Measurements from ENCODE around the gene MITF. TPM values are rescaled to one million over a fixed set of nuclear protein-coding genes. Genes with fewer than 3 reads are reported as not detected.
A peak's percentile ranks its signal among the peaks of the same experiment; 100 is the strongest.

Gene MITF
- polyA plus RNA-seq, 1 of the 3 experiments (the other 2 are of a cell fraction): 1.7 TPM

- no peak overlapping the region for H3K27ac ChIP-seq (ENCODE audit: low read depth in 2 of 2, low read length in 1 of 2)
- H3K9me2 ChIP-seq: no peaks in the 10 kb centered on the region
- no peak overlapping the region for H2AFZ ChIP-seq (ENCODE audit: low read depth)
- no peak for TF ChIP-seq ZBTB33 (IDR thresholded peaks at IDR 0.05; ENCODE audit: borderline replicate concordance, low read depth)
- TF ChIP-seq TAF1 (IDR thresholded peaks at IDR 0.05; ENCODE audit: borderline replicate concordance, low read depth, low read length): no peak
- no peak for TF ChIP-seq CTCF (IDR thresholded peaks at IDR 0.05)
- TF ChIP-seq EZH2phosphoT487 (IDR thresholded peaks at IDR 0.05; ENCODE audit: borderline replicate concordance, low read depth): no peak
- TF ChIP-seq FOXM1 (IDR thresholded peaks at IDR 0.05; ENCODE audit: low read depth): no peak
- no peak for TF ChIP-seq JUND (IDR thresholded peaks at IDR 0.05)
- H3F3A ChIP-seq (replicated peaks; ENCODE audit: insufficient read depth): peaks cover 4% of the 10 kb centered on the region
- no peaks in the 10 kb centered on the region for H3K36me3 ChIP-seq (replicated peaks in 1 of 2; ENCODE audit: control insufficient read depth in 1 of 2, insufficient read depth in 2 of 2, low read length in 1 of 2)
- ChIA-PET CTCF (no interaction called here), POLR2A (no interaction called here)
- H3K4me3 ChIP-seq (ENCODE audit: low read depth in 2 of 2, low read length in 1 of 2): no peak overlapping the region
- DNase-seq: no peak
- H3K4me1 ChIP-seq (ENCODE audit: control insufficient read depth in 1 of 2, insufficient read depth in 2 of 2, low read depth in 1 of 2, low read length in 1 of 2): no peaks in the 10 kb centered on the region; a peak in 2 of 4 replicates
- H3K27me3 ChIP-seq (ENCODE audit: insufficient read depth): no peaks in the 10 kb centered on the region
- H4K20me1 ChIP-seq (ENCODE audit: insufficient read depth): no peaks in the 10 kb centered on the region
- no peaks in the 10 kb centered on the region for H3K79me2 ChIP-seq (ENCODE audit: insufficient read depth)
- H3K4me2 ChIP-seq: no peak overlapping the region
- WGBS (ENCODE audit: low lambda C conversion rate): 93% methylated on average over 3 of the region's 3 CpGs
- H3K9me3 ChIP-seq: no peaks in the 10 kb centered on the region
- no peak overlapping the region for H3K9ac ChIP-seq
Observed at GRCh38 chr3:69888943-69889315, 149.7 kb downstream of the MITF start.

- CTCF ChIA-PET: no interaction called here
- POLR2A ChIA-PET: no interaction called here
- no peak overlapping the region for H3K27ac ChIP-seq (ENCODE audit: low read depth in 2 of 2, low read length in 1 of 2)
- H3K4me2 ChIP-seq: no peak overlapping the region
- no peaks in the 10 kb centered on the region for H4K20me1 ChIP-seq (ENCODE audit: insufficient read depth)
- H3K9me2 ChIP-seq: no peaks in the 10 kb centered on the region
- H3K36me3 ChIP-seq (replicated peaks in 1 of 2; ENCODE audit: control insufficient read depth in 1 of 2, insufficient read depth in 2 of 2, low read length in 1 of 2): no peaks in the 10 kb centered on the region
- H3K9me3 ChIP-seq: no peaks in the 10 kb centered on the region
- no peaks in the 10 kb centered on the region; a peak in 2 of 4 replicates for H3K4me1 ChIP-seq (ENCODE audit: control insufficient read depth in 1 of 2, insufficient read depth in 2 of 2, low read depth in 1 of 2, low read length in 1 of 2)
- peaks cover 4% of the 10 kb centered on the region for H3F3A ChIP-seq (replicated peaks; ENCODE audit: insufficient read depth)
- H3K9ac ChIP-seq: no peak overlapping the region
- 81% methylated on average over 4 of the region's 4 CpGs for WGBS (ENCODE audit: low lambda C conversion rate)
- H2AFZ ChIP-seq (ENCODE audit: low read depth): no peak overlapping the region
- TF ChIP-seq REST (IDR thresholded peaks at IDR 0.05; ENCODE audit: low read depth, low read length) (no peak), PBX3 (IDR thresholded peaks at IDR 0.05) (peak; percentile 35), SIN3A (IDR thresholded peaks at IDR 0.05; ENCODE audit: borderline replicate concordance, low read depth, low read length) (no peak), RXRA (IDR thresholded peaks at IDR 0.05; ENCODE audit: borderline replicate concordance, low read depth) (no peak), FOSL2 (IDR thresholded peaks at IDR 0.05; ENCODE audit: borderline replicate concordance, low read depth) (peak; percentile 29; the same call in 1 of the 2 replicates), TCF12 (IDR thresholded peaks at IDR 0.05) (no peak), JUND (IDR thresholded peaks at IDR 0.05) (peak; percentile 15; the same call in 1 of the 2 replicates)
- no peaks in the 10 kb centered on the region for H3K79me2 ChIP-seq (ENCODE audit: insufficient read depth)
- DNase-seq: no peak
- H3K4me3 ChIP-seq (ENCODE audit: low read depth in 2 of 2, low read length in 1 of 2): no peak overlapping the region
- H3K27me3 ChIP-seq (ENCODE audit: insufficient read depth): no peaks in the 10 kb centered on the region
Observed at GRCh38 chr3:69890084-69890483, 150.8 kb downstream of the MITF start.
